Measurements from ENCODE around the gene RABL2B.

Gene RABL2B

GRCh38 chr22:50738649-50739227 is 44.7 kb downstream of the RABL2B start:
- DNase-seq (ENCODE audit: low spot score): no peak

- DNase-seq (ENCODE audit: low spot score): no peak
These were observed 45.4 kb downstream of the RABL2B start, which contains the start of gene ACR for GRCh38 chr22:50737728-50738648. Gene ACR (plus strand): TSS chr22:50738204. CDS start chr22:50738236, 32 bp downstream.

DNA sequence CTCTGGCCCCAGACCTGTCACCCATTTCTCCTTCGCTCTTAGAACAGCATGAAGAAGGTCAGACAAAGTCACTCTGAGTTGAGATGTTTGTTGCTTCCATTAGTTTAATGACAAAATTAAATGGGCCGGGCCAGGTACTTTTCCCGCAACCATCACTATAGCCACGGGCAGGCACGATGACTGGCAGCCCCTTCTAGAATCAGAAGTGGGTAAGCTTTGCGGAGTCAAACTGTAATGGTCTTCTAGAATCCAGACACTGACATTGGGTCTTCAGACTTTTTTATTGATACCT is 47.8 kb downstream of the RABL2B start:
- DNase-seq (ENCODE audit: low spot score): no peak

GRCh38 chr22:50734986-50735738 is 48.3 kb downstream of the RABL2B start:
- DNase-seq (ENCODE audit: low spot score): no peak

- no peak for DNase-seq (ENCODE audit: low spot score)
These were observed 49.1 kb downstream of the RABL2B start for GRCh38 chr22:50734343-50734771.

DNA sequence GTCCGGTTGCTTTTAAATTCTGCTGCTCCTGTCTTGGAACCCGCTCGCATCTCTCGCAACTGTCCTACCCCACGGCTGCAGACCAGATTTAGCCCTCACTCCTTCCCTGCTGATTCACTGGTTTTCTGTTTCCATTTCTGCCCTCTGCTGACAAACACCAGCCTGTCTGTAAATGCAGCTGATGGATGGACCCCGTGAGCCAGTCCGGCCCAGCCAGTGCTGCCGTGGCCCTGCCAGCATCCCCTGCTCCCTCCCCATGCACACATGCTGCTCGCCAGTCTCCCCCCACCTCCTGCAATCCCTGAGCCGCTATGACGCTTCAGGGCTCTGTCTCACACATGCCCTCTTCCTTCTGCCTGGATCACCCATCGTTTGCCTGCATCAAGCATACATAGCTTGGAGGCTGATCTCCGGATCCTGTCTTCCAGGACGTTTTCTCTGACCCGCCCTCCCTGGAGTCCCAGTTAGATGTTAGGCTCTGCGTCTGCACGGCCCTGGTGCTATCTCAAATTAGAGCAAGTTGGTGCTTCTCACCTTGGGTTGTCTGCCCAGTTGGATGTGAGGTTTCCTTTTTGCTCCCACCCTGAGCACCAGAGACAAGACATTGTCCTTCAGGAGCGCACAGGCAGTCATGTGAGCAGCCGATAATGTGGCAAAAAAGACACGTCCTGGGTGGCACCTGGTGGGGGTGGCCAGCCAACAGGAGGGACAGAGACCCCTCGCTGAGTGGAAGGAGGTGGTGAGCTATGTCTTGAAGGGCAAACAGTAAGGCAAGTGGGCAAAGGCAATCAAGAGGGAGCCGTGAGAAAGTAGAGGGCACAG is 49.7 kb downstream of the RABL2B start:
- no peak for DNase-seq (ENCODE audit: low spot score)

- no peak for DNase-seq (ENCODE audit: low spot score)
These were observed 50.8 kb downstream of the RABL2B start for GRCh38 chr22:50732681-50733080.

- peak; percentile 52 for DNase-seq (ENCODE audit: low spot score)
These were observed 51.4 kb downstream of the RABL2B start for GRCh38 chr22:50731811-50732624.

GRCh38 chr22:50730941-50731661 is 52.3 kb downstream of the RABL2B start:
- DNase-seq (ENCODE audit: low spot score): no peak

- no peak for DNase-seq (ENCODE audit: low spot score)
These were observed 53.2 kb downstream of the RABL2B start for GRCh38 chr22:50730013-50730891.

- no peak for DNase-seq (ENCODE audit: low spot score)
These were observed 53.9 kb downstream of the RABL2B start for GRCh38 chr22:50729391-50730012.

GRCh38 chr22:50728523-50728931 is 54.9 kb downstream of the RABL2B start:
- DNase-seq (ENCODE audit: low spot score): no peak

DNA sequence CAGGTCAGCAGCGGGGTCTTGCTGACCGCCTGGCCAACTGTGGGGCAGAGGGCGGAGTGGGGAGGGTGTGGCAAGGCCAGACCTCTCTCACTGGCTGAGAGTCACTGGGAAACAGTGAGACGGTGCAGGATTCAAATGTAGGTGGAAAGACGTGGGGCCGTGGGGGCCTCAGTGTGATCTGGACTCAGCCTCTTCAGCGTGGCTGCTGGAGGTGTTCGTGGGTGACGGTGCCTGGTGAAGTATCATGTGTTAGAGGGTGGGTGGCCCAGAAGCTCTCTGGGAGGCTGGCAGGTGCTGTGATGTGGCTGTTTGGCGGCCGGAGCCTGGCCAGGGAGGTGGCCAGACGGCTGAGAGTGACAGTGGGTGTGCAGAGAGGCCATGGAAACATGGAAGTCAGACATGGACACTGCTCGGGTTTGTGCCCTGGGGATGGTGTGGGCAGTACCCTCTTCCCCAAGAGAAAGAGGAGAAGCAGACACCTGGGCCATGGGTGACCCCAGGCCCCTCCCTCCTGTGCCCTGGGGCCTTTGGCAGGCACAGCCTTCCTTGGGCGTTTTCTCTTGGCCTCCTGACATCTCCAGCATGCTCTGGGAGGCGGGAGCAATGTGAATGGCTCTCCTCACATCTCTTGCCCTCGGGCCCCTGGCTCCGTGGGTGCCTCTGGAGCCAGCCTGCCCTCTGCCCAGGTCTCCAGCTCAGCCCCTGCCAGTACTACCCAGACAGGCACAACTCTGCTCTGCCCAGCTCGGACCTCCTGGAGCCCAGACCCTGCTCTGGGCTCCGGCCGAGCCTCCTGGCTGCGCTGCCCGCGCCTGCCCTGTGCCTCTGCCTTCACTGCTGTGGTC is 55.5 kb downstream of the RABL2B start:
- DNase-seq (ENCODE audit: low spot score): no peak

DNA sequence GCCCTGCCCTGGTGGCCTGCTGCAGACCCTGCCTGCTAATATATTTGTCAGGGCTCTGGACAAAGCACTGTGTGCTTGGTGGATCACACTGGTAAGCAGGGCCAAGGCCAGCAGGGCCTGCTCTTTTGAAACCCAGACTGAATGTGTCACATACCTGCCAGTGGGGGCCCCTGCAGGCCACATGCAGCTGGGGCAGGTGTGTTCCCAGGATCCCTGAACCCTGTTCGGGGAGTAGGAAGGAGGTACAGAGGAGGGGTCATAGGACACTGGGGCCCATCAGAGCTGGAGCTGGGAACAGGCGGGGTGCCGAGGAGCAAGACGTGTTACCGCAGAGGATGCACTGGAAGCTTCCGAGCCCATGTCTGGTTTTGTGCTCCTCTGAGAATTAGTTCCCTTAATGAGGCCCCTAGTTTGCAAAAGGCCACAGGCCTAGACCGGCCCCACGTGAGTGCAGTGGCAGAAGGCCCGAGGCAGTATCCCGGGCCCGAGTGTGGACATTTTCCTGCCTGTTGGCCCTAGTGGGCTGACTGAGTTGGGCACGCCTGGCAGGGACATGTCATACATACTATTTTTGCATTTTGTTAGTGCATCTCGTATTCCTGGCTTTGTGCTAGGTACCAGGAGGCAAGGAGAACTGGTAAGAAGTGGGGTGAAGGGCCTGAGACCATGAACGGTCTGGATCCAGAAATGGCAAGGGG is 56.6 kb downstream of the RABL2B start:
- no peak for DNase-seq (ENCODE audit: low spot score)

DNA sequence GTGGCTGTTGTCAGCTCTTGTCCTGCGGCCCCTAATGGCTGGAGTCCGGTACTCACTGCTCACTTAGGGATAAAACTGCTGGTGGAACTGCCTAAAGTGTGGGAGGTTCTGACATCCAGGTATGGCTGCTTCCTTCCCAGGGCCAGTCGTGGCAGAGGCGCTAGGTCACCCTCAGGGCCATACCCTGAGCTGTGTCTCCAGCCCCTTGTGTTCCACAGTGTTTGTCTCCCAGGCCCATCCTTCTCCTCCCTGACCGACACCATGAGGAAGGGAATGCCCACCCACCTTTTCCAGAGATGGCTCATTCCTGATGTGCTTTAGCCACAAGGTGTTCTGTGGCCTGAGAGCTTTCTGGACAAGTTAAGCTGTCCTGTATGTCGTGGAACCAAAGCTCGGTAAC is 57.8 kb downstream of the RABL2B start:
- DNase-seq (ENCODE audit: low spot score): no peak

DNA sequence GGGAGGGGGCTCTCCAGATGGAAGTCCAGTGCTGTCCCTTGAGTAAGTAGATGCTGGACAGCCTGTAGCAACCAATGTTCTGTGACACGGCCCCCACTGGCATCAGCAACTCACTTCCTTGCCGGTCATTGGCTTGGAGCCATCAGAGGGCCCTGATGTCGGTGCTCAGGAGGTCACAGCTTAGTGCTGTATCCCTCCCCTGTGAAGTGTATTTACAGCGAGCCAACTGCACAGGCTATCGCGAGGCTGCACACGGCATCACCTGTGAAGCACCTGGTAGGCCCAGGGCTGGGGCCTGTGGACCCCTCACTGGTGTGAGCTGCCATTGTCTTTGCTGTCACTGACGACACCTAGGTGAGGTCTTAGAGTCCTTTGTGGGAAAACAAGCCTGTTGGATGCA is 58.8 kb downstream of the RABL2B start:
- DNase-seq (ENCODE audit: low spot score): no peak

DNA sequence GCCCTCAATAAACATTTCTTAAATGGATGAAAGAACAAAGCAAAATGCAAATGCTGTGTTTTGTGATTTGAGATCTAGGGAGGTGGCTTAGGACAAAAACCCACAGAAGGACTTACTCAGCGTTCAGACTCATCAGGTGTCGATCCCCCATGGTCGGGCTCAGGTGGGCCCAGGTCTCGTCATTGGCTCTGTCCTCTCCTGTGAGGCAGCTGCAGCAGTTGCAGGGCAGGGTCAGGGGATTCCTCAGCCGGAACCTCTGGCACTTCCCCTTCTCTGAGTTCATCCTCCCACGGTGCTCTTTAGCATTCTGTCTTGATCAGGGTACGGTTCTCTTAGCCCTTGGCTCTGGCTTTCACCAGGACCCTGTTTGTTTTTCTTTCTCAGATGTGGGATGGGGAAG is 59.4 kb downstream of the RABL2B start:
- no peak for DNase-seq (ENCODE audit: low spot score)
